ENCODE results near the gene VPS37C. TPM values are rescaled to one million over a fixed set of nuclear protein-coding genes. Genes with fewer than 3 reads are reported as not detected.
"Not testable (repeated sequence)": the region's sequence is repeated elsewhere in the genome, so short reads cannot be mapped to it uniquely, and the experiment has no call there.

VPS37C gene
- total RNA-seq, 1 donor from 2014 or later, result 13.4 TPM

DNA sequence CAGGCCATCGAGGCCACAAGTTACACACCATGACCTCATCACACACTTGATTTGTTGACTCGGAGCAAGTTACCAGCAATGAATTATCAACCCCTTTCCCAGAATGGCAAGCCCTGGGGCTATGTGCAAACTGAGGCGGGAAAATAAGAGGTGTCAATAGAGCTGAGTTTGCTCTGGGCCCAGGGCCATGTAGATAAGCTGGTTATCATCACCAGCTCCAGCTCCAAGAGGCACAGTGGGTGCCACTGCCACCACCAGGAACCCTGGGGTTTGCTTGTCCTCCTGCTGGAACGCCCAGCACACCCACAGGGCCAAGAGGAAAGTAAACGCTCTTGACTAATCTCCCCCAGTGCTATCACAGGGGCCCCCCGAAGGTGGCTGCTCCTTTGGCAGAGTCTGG, 13.0 kb upstream of the VPS37C start:
- no peak for ATAC-seq

DNA sequence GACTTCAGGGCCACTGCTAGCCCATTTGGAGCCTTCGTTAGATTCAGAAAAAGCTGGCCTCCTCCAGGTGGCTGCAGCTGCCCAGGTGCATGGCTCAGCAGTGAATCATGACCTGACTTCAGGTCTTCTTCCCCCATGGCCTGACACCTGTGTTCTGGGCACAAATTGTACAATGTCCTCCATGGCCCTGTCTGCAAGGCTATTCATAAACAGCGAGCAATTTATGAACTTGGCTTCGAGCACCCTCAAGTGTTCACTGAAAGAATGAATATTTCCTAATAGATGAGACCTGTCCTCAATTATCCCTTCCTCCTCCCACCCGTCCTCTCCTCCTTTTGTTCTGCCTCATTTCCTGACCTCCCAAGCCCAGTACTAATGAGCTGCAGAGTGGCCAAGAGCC, 12.2 kb upstream of the VPS37C start:
- peak; percentile 23 for ATAC-seq

DNA sequence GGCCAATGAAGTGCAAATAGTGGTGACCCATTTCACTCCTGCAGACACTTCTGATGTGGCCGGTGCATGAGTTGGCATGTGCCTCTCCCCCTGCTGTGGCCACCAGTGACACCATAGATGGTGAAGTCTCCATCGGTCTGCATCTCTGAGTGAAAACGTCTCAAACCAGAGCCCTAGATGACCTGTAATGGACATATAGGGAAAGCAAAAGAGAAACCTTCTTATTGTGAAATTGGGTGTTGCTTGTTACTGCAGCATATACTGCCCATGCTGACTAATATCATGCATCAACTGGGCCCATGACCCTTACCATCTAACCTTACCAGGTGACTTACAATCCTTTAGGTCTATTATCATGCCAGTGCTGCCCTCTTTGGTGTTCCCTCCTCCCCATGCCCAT, 11.7 kb upstream of the VPS37C start:
- ATAC-seq, result no peak

DNA sequence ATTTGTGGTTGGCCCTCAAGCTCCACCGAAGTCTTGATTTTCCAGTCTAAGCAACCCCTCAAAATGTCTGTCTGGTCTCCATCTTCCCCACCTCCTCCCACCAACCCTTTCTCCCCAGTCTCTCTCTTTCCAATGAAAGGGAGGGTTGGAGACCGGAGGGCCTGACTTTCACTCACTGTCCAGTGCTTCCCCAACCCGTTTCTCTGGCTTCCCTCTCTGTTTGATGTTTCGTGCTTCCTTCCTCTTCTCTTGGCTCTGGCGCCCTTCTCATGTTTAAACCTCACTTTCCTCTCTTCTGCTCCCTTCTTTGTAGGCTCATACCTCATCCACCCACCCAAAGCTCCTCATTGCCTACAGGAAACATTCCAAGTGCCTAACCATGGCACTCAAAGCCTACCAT, 11.1 kb upstream of the VPS37C start:
- ATAC-seq, result no peak

DNA sequence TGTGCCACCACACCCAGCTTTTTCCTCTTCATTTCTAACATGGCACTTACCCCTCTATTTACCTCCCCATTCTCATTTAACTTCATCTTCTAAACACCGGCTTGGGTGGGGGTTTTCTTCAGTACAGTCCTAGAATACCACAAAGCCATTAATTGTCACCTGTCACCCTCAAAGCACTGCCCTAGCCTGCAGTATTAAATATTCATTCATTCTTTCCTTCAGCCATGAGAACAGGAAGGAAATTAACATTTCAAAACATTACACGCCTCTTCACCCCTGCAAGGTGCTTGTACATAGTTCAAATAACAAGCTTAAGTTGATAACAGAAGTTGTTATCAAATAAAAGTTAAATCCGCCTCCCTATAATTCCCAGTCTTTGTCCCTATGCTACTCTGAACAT, 10.7 kb upstream of the VPS37C start:
- ATAC-seq, result no peak

DNA sequence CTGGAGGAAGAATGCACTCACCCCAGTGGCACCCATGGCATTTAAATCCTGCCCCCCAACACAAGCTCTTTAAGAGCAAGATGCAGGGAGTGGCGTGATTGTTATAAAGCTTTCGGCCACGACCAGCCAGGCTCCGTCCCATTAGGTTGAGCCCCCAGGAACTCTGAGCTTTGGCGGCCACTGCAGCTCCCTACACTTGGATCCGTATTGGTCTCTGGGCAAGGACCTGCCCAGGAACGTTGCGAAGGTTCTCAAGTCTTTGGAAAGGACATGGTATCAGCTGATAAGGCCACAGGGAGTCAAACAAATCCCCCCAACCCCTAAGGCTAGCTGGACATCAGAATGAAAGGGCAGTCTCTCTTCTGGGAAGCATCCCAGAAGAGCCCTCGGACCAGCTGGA, 9.3 kb upstream of the VPS37C start:
- no peak for ATAC-seq

DNA sequence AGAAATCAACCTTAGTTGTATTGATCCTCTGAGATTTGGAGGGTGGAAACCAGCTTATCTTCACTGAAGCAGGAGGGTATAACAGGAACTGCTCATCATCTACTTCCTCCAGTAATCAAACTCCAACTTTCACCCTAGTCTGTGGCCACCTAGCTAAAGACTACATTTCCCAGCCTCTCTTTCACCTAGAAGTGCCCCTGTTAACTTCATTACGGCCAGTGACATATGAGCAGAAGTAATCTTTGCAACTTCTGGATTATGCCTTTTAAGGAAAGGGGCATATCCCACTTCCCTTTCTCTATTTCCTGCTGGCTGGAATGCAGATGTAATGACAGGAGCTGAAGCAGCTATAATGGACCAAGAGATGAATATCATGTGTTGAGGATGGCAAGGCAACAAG, 7.6 kb upstream of the VPS37C start:
- no peak for ATAC-seq

DNA sequence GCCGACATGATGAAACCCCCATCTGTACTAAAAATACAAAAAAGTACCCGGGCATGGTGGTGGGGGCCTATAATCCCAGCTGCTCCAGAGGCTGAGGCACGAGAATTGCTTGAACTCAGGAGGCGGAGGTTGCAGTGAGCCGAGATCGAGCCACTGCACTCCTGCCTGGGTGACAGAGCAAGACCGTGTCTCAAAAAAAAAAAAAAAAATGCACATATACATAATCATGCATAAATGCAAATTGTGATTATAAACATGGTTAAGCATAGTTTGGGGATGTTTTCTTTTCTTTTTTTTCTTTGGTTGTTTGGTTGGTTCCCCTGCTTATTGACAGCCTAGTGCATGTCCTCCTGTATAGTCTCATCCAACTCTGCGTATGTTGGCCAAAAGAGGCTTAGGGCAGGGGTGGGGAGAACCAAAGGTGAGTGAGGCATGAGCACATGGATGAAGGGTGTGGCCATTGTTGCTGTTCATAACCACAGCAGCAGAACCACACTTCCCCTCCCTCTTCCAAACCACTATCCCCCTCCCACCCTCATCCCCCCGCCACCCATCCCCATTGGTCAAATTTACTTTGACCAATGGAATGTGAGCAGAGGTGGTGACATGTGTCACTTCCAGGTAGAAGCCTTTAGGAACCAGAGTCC, 6.9 kb upstream of the VPS37C start:
- ATAC-seq, result peak; percentile 59

DNA sequence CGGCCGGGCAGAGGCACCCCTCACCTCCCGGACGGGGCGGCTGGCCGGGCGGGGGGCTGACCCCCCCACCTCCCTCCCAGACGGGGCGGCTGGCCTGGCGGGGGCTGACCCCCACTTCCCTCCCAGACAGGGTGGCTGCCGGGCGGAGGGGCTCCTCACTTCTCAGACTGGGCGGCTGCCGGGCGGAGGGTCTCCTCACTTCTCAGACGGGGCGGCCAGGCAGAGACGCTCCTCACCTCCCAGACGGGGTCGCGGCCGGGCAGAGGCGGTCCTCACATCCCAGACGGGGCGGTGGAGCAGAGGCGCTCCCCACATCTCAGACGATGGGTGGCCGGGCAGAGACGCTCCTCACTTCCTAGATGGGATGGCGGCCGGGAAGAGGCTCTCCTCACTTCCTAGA, 5.1 kb upstream of the VPS37C start:
- not testable (repeated sequence) for ATAC-seq

DNA sequence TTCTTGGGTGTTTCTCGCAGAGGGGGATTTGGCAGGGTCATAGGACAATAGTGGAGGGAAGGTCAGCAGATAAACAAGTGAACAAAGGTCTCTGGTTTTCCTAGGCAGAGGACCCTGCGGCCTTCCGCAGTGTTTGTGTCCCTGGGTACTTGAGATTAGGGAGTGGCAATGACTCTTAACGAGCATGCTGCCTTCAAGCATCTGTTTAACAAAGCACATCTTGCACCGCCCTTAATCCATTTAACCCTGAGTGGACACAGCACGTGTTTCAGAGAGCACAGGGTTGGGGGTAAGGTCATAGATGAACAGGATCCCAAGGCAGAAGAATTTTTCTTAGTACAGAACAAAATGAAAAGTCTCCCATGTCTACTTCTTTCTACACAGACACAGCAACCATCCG, 4.6 kb upstream of the VPS37C start:
- not testable (repeated sequence) for ATAC-seq

DNA sequence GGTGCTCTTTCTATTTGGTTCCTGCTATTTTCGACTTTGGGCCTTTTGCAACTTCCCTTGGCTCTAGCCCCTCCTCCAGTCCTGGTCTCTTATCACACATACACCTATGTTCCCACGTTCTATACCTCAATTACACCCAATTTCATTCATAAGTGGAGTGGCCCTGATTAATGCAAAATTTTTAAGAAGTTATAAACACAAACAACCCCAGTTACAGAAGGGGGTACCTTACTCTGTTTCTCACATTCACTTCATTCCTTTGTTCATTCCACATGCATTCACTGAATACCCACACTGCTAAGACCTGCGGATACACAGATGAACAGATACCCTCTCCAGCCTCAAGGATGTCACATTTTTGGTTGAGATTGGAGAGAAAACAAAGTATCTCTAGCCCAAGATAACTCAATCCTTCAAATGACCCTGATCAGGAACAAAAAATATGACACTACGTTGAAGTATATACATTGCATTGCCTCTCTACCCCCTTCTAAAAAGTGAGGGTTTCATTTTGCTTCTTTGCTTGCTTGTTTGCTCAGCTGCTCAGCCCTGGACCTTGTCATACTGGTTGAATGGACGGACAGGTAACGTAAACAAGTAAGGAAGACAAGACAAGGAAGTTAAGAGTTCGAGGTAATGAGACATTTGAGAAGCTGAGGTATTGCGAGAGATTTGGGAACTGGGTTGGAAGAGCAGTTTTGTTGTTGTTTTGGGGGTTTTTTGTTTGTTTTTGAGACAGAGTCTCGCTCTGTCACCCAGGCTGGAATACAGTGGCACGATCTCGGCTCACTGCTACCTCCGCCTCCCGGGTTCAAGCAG, 3.6 kb upstream of the VPS37C start:
- ATAC-seq, result no peak

DNA sequence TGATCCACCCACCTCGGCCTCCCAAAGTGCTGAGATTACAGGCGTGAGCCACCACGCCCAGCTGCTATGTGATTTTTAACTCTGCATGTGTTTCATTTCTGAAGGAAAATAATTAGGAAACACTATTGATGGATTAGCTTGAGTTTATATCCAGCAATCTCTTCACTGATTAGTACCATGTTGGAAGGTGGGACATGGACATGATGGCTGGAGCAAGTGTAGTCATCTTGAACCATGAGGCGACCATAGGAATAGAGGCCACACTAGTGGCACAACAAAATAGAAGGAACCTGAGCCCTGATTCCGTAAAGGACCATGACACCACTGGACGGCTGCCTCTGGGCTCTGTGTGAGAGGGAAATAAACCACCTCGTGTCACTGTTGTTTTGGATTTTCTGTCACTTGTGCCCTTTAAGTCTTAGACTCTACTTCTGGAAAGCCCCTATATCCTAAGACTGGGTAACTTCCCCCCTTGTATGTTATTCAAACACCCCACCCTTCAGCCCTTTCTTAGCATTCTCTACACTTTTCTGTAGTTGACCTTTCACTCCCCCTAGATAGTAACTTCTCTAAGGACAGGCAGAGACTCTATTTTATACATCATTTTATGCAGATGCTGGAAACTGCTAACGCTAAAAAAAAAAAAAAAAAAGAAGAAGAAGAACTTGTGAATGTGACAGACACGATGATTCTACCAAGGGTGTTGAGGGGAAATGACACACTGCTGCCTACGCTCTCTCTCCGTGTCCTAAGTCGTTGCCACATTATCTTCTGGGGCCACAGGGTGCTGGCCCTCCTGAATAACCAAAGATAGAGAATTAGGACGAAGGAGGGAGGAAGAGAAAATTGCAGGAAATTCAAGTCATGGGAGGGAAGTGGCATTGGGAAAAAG, 2.7 kb upstream of the VPS37C start:
- ATAC-seq, result no peak

DNA sequence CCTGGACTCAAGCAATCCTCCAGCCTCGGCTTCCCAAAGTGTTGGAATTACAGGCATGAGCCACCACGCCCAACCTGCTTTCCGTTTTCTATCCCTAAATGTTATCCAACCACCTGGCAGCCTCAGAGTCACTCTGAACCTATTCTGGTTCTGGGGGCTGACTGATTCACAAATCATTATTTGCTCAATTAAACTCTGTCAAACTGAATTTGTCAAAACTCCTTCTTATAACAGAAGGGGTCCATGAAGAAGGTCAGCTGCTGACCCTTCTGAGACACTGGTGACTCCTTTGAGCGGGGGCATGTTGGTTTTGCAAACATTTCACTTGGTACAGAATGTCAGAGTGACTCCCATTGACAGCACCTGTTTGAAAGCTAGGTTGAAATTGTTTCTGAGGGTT, 1.8 kb upstream of the VPS37C start:
- no peak for ATAC-seq

DNA sequence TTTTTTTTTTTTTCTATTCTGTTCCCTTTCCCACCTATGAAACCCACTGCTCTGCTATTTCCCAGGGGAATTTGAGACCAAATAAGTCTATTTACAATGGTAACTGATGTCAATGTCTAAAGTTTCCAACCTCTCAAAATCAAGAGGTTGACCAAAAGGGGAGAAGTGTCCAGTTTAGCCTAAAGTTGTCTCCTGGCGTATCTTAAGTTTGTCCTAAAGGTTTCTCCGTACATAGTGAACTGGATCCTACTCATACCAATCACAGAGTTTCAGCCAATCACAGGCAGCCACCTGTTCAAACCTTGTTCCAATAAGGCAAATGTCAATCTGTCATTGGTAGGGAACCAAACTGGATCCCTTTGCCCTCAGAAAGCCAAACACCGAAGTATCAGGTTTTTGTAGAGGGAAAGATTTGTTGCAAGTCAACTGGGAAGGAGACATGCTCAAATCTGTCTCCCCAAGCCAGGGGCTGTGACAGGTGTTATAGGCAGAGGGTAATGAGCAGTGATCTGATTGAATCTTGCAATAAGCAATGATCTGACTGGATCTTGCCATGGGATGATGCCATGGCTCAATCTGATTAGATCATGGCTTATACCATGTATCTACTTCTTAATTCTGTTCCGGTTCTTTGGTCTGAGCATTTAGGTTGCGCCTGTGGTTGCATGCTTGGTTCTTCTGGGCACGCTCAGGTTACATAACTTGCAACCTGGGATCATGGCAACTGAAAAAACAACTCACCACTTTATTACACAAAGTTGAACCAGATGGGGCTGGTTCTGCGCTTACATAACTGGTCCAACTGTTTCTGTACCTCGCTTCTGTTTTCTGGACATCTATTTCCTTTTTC, 1.1 kb upstream of the VPS37C start:
- peak; percentile 14 for ATAC-seq

DNA sequence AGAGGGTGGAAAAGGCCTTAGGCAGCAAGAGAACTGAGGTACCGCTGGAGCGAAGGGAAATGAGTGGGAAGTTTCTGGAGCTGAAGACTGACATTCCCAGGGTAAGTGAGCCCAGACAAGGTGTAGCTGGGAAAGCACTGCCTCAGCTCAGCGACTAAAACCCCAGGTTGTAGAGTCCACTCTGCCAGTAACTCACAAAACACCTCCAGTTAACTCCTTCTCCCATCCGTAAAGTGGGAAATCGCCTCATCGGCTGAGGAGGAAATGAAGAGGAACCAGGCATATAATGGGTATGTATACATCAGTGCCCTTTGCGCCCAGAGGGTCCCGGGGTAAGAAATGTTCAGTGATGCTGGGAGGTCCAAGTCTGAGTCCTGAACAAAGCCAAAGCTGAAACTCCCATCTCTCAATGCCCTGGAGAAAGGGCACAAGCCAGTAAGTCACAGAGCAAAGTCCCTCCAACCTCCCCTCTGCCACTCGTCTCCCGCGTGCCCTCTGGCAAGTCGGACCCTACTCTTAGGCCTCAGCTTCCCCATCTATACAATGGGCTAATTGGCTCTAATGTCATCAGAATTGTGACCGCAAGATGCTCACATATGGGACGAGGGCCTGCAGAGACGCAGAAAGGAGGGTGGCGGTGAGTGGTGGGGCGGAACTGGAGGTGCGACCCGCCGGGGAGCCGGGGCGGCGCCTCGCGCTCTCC, 588 bp downstream of the VPS37C start:
- no peak for ATAC-seq

DNA sequence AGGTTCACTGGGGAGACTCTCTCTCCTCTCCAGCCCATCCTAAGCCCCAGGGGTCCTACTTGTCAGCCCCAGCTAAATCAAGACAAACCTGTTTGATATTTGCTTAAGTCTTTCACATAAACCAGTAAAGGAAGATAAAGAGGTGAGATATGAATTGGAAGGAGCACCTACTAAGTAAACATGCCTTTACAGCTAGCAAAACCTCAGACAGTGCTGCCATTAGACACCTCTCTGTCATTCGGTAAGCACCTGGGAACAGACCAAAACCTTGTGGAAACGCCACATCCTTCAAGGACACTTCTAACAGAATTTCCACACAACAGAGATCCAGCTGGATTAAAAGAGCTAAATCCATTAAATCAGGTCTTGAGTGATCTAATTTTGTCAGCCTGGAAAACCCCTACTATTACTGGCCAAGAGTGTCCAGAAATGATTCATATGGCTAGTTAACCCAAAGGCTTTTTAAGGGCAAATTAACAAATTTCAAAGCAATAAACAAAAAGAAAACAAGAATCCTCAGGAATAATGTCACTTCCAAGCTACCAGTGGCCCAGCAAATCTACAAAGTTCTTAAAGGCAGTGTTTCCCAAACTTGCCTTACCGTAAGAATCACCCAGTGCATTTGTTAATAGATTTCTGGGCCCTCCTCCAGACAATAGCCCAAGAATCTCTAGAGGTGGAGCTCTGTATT, 2.4 kb downstream of the VPS37C start:
- ATAC-seq, result peak; percentile 2

DNA sequence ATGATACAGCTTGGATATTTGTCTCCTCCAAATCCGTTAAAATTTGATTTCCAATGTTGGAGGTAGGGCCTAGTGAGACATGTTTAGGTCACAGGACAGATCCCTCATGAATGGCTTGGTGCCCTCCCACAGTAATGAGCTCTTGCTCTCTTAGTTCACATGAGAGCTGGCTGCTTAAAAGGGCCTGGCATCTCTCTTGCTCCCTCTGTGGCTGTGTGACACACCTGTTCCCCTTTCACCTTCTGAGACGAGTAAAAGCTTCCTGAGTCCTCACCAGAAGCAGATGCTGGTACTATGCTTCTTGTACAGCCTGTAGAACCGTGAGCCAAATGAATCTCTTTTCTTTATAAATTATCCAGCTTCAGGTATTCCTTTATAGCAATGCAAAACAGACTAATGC, 3.5 kb downstream of the VPS37C start:
- ATAC-seq, result no peak

DNA sequence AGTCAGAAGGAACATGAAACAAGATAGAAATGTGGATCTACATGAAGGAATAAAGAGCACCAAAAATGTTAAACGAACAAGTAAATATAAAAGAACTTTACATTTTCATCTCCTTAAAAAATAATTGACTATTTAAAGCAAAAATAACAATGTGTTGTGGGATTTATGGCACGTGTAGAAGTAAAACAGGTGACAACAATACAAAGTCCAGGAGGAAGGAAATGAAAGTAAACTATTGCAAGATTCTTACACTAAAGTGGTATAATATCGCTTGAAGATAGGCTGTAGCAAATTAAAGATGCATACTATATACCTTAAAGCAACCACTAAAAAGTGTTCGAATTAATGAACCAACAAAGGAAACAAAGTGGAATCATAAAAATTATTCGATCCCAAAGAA, 5.5 kb downstream of the VPS37C start:
- ATAC-seq, result no peak

DNA sequence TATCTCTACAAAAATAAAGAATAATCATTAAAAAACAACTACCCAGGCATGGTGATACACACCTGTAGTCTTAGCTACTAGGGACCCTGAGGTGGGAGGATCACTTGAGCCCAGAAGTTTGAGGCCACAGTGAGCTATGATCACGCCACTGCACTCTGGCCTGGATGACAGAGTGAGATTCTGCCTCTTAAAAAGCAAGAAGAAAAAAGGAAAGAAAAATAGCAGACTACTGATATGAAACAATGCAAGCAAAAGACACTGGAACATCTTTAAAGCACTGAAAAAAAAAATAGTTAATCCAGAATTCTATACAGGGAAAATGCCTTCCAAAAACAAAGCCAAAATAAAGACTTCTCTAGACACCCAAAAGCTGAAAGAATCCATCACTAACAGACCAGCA, 5.9 kb downstream of the VPS37C start:
- no peak for ATAC-seq

DNA sequence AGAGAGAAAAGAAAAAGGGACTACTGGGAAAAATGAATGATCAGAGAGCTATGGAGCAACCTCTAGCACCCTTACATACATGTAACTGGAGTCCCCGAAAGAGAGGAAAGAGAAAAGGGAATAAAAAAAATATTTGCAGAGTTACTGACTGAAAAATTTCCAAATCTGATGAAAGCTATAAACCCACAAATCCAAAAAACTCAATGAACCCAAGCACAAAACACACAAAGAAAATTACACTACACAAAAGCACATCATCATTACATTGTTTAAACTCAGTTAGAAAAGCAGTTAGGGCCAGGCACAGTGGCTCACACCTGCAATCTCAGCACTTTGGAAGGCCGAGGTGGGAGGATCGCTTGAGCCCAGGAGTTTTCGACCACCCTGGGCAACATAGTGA, 6.7 kb downstream of the VPS37C start:
- ATAC-seq, result no peak

DNA sequence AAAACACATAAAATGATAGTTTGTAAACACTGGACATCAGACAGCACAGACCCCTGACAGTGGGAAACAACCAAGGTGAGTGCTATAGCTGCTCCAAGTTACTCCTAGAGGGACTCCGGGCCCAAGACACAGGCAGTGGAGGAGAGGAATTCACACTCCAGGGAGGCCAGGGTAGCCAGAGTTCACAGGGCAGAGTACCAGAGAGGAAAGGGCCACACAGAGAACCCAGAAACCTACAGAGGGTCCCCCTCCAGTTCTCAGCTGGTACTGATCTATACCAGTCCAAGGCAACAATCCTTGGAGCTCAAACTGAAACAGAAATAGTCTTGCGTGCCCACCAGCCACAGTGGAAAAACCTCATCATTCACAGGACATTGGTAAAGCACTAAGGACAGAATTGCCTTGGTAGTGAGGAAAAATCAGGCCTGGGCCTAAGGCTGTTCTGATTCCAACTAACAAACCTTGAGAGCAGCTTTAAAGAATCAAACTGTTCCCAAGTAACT, 7.6 kb downstream of the VPS37C start:
- no peak for ATAC-seq

Measured in esophagus mucosa (tissue), 1 donor.